Gastrocnemius medialis (tissue), 4 donors: ENCODE measurements around the gene SIRT7.

Experiments used
- CTCF ChIP-seq, 5 experiments: fragments of 450-650 bp in 3 of 5; fragments of 200-600 bp in 2 of 5; sonication (generic) in 2 of 5; IDR thresholded peaks in 4 of 5; conservative IDR thresholded peaks in 1 of 5; 1 replicate in 4 of 5; 2 replicates in 1 of 5; pipeline ENCODE4 v1.5.1; 2016 to 2019; ENCODE audit warnings: antibody characterized with exemption in 5 of 5, mild to moderate bottlenecking in 3 of 5, moderate library complexity in 3 of 5
- POLR2A ChIP-seq, 2 donors: fragments of 450-650 bp; IDR thresholded peaks; one replicate each; pipeline ENCODE4 v1.6.1; 2017; ENCODE audit warnings: antibody characterized with exemption in 2 of 2, mild to moderate bottlenecking in 2 of 2, moderate library complexity in 2 of 2

DNA sequence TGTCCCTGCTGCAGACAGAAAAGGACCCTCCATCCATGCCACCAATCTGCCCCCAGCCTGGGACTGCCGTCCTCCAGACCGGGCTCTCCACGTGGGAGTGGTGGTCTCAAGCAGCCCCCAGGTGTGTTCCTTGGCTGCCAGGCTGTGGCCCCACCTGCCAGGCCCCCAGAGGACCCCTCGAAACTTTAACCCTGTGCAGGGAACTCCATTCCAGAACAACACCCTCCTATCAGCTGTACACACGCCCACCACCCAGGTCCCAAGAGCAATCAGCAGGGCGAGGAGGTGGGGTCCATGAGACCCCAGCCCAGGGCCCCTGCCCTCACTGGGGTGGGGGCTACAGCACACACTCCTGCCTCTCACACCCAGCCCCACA, 17.7 kb upstream of the SIRT7 start:
- TF ChIP-seq CTCF (IDR thresholded peaks at IDR 0.05 in 4 of 5, conservative IDR thresholded peaks at IDR 0.05 in 1 of 5) (no peak), POLR2A (IDR thresholded peaks at IDR 0.05) (no peak)
